H1 (cell line): Measurements from ENCODE around the gene GRIK2. TPM values are rescaled to one million over a fixed set of nuclear protein-coding genes. Genes with fewer than 3 reads are reported as not detected.

Source experiments
- CTCF ChIA-PET: fragments of 300-600 bp; sonication (Branson Sonifier 250); formaldehyde crosslinking; loops from one replicate; lab custom pipeline; 2021; ENCODE audit not compliant: partially characterized antibody; lab: Charles Lee
- POLR2A ChIA-PET: fragments of 300-600 bp; sonication (Branson Sonifier 250); formaldehyde crosslinking; loops from one replicate; lab custom pipeline; 2021; ENCODE audit warnings: inconsistent platforms; ENCODE audit not compliant: partially characterized antibody; lab: Charles Lee
- DNase-seq, 2 experiments: peaks; one replicate each; pipeline versions ENCODE4 v3.0.0 to v3.0.0-alpha.2; 2010 to 2022; ENCODE audit warnings: low spot score in 2 of 2, low read depth in 1 of 2, mixed read lengths in 1 of 2
- FAIRE-seq: peaks from 2 replicates; lab custom pipeline; 2011; peaks lifted over from hg19 to GRCh38; lab: Jason Lieb, UNC
- H2AFZ ChIP-seq: 2 replicates; pipeline ENCODE4 v1.8.1; 2012; ENCODE audit warnings: low read length, inconsistent platforms
- H2AK5ac ChIP-seq: 2 replicates; pipeline ENCODE4 v1.6.1; 2013; ENCODE audit warnings: low read depth, low read length
- H2BK120ac ChIP-seq: replicated peaks from 2 replicates; pipeline ENCODE3; 2013; ENCODE audit warnings: low read depth, low read length, inconsistent platforms
- H2BK12ac ChIP-seq: 2 replicates; pipeline ENCODE4 v1.6.1; 2013; ENCODE audit warnings: low read depth, low read length
- H2BK15ac ChIP-seq: 2 replicates; pipeline ENCODE4 v1.6.1; 2013; ENCODE audit warnings: low read length
- H2BK20ac ChIP-seq: 2 replicates; pipeline ENCODE4 v1.6.1; 2013; ENCODE audit warnings: low read length
- H2BK5ac ChIP-seq: 2 replicates; pipeline ENCODE4 v1.6.1; 2013; ENCODE audit warnings: low read depth, low read length
- H3K14ac ChIP-seq: 2 replicates; pipeline ENCODE4 v1.6.1; 2013; ENCODE audit warnings: inconsistent platforms; ENCODE audit not compliant: insufficient read length
- H3K18ac ChIP-seq: 2 replicates; pipeline ENCODE4 v1.6.1; 2013; ENCODE audit warnings: low read length; ENCODE audit errors: extremely low read depth
- H3K23ac ChIP-seq: 2 replicates; pipeline ENCODE4 v1.6.1; 2013; ENCODE audit warnings: inconsistent platforms; ENCODE audit not compliant: insufficient read length
- H3K23me2 ChIP-seq: 2 replicates; pipeline ENCODE4 v1.6.1; 2013; ENCODE audit warnings: low read depth, low read length
- H3K27ac ChIP-seq: 2 replicates; pipeline ENCODE4 v1.6.1; 2011; ENCODE audit warnings: low read depth, low read length, inconsistent platforms
- H3K27me3 ChIP-seq, 4 experiments: replicated peaks in 1 of 4; 1 replicate in 1 of 4; 2 replicates in 3 of 4; pipeline versions ENCODE4 v1.6.1 to v1.8.1; 2011 to 2013; ENCODE audit warnings: low read length in 3 of 4, mild to moderate bottlenecking in 3 of 4, inconsistent platforms in 2 of 4, mixed read lengths in 2 of 4, moderate library complexity in 1 of 4; ENCODE audit not compliant: control insufficient read depth in 3 of 4, insufficient read depth in 3 of 4; ENCODE audit errors: extremely low read depth in 1 of 4
- H3K36me3 ChIP-seq, 4 experiments: 2 replicates each; pipeline versions ENCODE4 v1.6.1 to v1.8.1; 2011 to 2013; ENCODE audit warnings: mild to moderate bottlenecking in 4 of 4, low read length in 3 of 4, moderate library complexity in 2 of 4, control low read depth in 1 of 4, inconsistent platforms in 1 of 4; ENCODE audit not compliant: insufficient read depth in 4 of 4, control insufficient read depth in 2 of 4
- H3K4ac ChIP-seq: replicated peaks from 2 replicates; pipeline ENCODE3; 2013; ENCODE audit warnings: low read length, low read depth, mixed read lengths, inconsistent platforms; ENCODE audit not compliant: insufficient read length
- H3K4me1 ChIP-seq, 4 experiments: replicated peaks in 1 of 4; 1 replicate in 1 of 4; 2 replicates in 3 of 4; pipeline versions ENCODE4 v1.6.1 to v1.8.1; 2011 to 2013; ENCODE audit warnings: low read length in 3 of 4, inconsistent platforms in 2 of 4, mixed read lengths in 1 of 4; ENCODE audit not compliant: insufficient read depth in 4 of 4, control insufficient read depth in 3 of 4
- H3K4me2 ChIP-seq, 2 experiments: 2 replicates each; pipeline versions ENCODE4 v1.6.1 to v1.8.1; 2011 to 2013; ENCODE audit warnings: low read depth in 2 of 2, low read length in 2 of 2, control low read depth in 1 of 2, inconsistent platforms in 1 of 2, mild to moderate bottlenecking in 1 of 2; ENCODE audit not compliant: insufficient read depth in 1 of 2
- H3K4me3 ChIP-seq, 4 experiments: fragments of 200-600, 300-600 bp in 1 of 4; sonication (generic), shearing (Covaris generic), sonication (Bioruptor Twin) in 1 of 4; 2 replicates each; pipeline versions ENCODE4 v1.5.1 to v1.8.1; 2011 to 2016; ENCODE audit warnings: low read length in 4 of 4, low read depth in 3 of 4, control low read depth in 2 of 4, inconsistent platforms in 2 of 4, mild to moderate bottlenecking in 2 of 4, mixed read lengths in 1 of 4, moderate library complexity in 1 of 4; ENCODE audit not compliant: insufficient read depth in 2 of 4; ENCODE audit errors: extremely low read depth in 1 of 4
- H3K56ac ChIP-seq: replicated peaks from 2 replicates; pipeline ENCODE3; 2013; ENCODE audit warnings: low read depth, mild to moderate bottlenecking, mixed read lengths, low read length, inconsistent platforms; ENCODE audit not compliant: insufficient read length
- H3K79me1 ChIP-seq: 2 replicates; pipeline ENCODE4 v1.6.1; 2013; ENCODE audit warnings: low read depth, low read length, control low read depth
- H3K79me2 ChIP-seq, 2 experiments: 2 replicates each; pipeline versions ENCODE4 v1.6.1 to v1.8.1; 2012 to 2013; ENCODE audit warnings: low read length in 2 of 2, mild to moderate bottlenecking in 2 of 2, inconsistent platforms in 1 of 2; ENCODE audit not compliant: insufficient read depth in 2 of 2, control insufficient read depth in 1 of 2
- H3K9ac ChIP-seq, 4 experiments: replicated peaks in 1 of 4; 1 replicate in 1 of 4; 2 replicates in 3 of 4; pipeline versions ENCODE4 v1.6.1 to v1.8.1; 2011 to 2013; ENCODE audit warnings: low read depth in 3 of 4, low read length in 3 of 4, control low read depth in 2 of 4, mild to moderate bottlenecking in 2 of 4, moderate library complexity in 2 of 4, inconsistent platforms in 1 of 4; ENCODE audit errors: extremely low read depth in 1 of 4
- H3K9me3 ChIP-seq, 2 experiments: 2 replicates each; pipeline versions ENCODE4 v1.6.1 to v1.8.1; 2012 to 2013; ENCODE audit warnings: mild to moderate bottlenecking in 2 of 2, moderate library complexity in 2 of 2, control low read depth in 1 of 2, inconsistent platforms in 1 of 2, low read depth in 1 of 2, low read length in 1 of 2, mixed read lengths in 1 of 2; ENCODE audit not compliant: insufficient read depth in 2 of 2
- H4K20me1 ChIP-seq, 2 experiments: replicated peaks in 1 of 2; 2 replicates each; pipeline versions ENCODE3 to v1.8.1; 2011 to 2013; ENCODE audit warnings: inconsistent platforms in 2 of 2, low read length in 2 of 2, mild to moderate bottlenecking in 1 of 2; ENCODE audit not compliant: insufficient read depth in 2 of 2, control insufficient read depth in 1 of 2
- H4K5ac ChIP-seq: 2 replicates; pipeline ENCODE4 v1.6.1; 2013; ENCODE audit warnings: low read length, low read depth, mixed read lengths, inconsistent platforms; ENCODE audit not compliant: insufficient read length
- H4K8ac ChIP-seq: 2 replicates; pipeline ENCODE4 v1.8.0; 2013; ENCODE audit warnings: mild to moderate bottlenecking, moderate library complexity, low read length, inconsistent platforms; ENCODE audit not compliant: insufficient read depth; ENCODE audit errors: extremely low read depth
- H4K91ac ChIP-seq: replicated peaks from 2 replicates; pipeline ENCODE3; 2013; ENCODE audit warnings: low read length, mixed read lengths, inconsistent platforms; ENCODE audit not compliant: insufficient read length
- GTF2F1 ChIP-seq: IDR thresholded peaks from 2 replicates; pipeline ENCODE4 v1.6.1; 2012; ENCODE audit warnings: low read depth, low read length, improper control_type of control experiment, borderline replicate concordance
- HDAC2 ChIP-seq, 2 experiments: fragments of 300-600 bp in 1 of 2; sonication (generic) in 1 of 2; IDR thresholded peaks; 2 replicates each; pipeline ENCODE4 v1.6.1; 2011 to 2012; ENCODE audit warnings: low read depth in 2 of 2, low read length in 2 of 2, mild to moderate bottlenecking in 2 of 2, moderate library complexity in 2 of 2, borderline replicate concordance in 1 of 2, inconsistent platforms in 1 of 2
- KDM5A ChIP-seq: fragments of 200-600 bp; IDR thresholded peaks from 2 replicates; pipeline ENCODE4 v1.7.1; 2012; ENCODE audit warnings: mild to moderate bottlenecking, low read length, inconsistent platforms, mixed read lengths
- SAP30 ChIP-seq: fragments of 300-600 bp; sonication (generic); IDR thresholded peaks from 2 replicates; pipeline ENCODE4 v1.7.1; 2012; ENCODE audit warnings: low read length, moderate library complexity, mild to moderate bottlenecking, inconsistent platforms; ENCODE audit not compliant: insufficient read depth, insufficient replicate concordance
- SIRT6 ChIP-seq: IDR thresholded peaks from one replicate; pipeline ENCODE4 v1.7.1; 2012; ENCODE audit warnings: low read length, inconsistent platforms
- WGBS, 2 experiments: shearing (Covaris generic) in 1 of 2; methylation state at CpG; one replicate each; pipeline versions ENCODE4 v1.1.6 to v1.1.7; 2013 to 2015; ENCODE audit warnings: low lambda C conversion rate in 2 of 2, mixed read lengths in 2 of 2, inconsistent platforms in 1 of 2, low coverage in 1 of 2, missing lambda C conversion rate in 1 of 2; ENCODE audit not compliant: insufficient replicate concordance in 2 of 2, insufficient coverage in 1 of 2, insufficient read length in 1 of 2; ENCODE audit errors: extremely low coverage in 1 of 2, missing lambda C conversion rate in 1 of 2; 5-methylcytosine and 5-hydroxymethylcytosine counted together
- polyA plus RNA-seq, 7 experiments: library from polyadenylated mRNA; depleted of rRNA in 3 of 7; stranded (reverse) in 5 of 7; unstranded in 2 of 7; fragments of >200 nt in 5 of 7; fragments of 200-250 nt in 2 of 7; gene quantifications; 1 replicate in 5 of 7; 2 replicates in 1 of 7; 4 replicates in 1 of 7; pipeline versions ENCODE4 v1.2.1 to v1.2.3, GENCODE V29; 2011 to 2013; ENCODE audit warnings: missing spikeins in 2 of 7, mixed read lengths in 2 of 7
- total RNA-seq: library from RNA; stranded (reverse); fragmentation: NEBNext Ultra II Directional; extraction: Animal tissue kit (Norgen Biotek cat#: 25700); gene quantifications from 2 replicates; pipeline ENCODE4 v1.2.1, GENCODE V29; 2021
- TF ChIP-seq, protein P1 (sequence below): IDR thresholded peaks from 2 replicates; pipeline ENCODE4 v1.6.1; 2012; ENCODE audit warnings: inconsistent platforms

Gene GRIK2
- total and polyA plus RNA-seq, 2 of the 8 experiments (the other 6 are each of a cell fraction or from before 2014, with no cell fraction given), result 1.8 to 2.2 TPM

DNA sequence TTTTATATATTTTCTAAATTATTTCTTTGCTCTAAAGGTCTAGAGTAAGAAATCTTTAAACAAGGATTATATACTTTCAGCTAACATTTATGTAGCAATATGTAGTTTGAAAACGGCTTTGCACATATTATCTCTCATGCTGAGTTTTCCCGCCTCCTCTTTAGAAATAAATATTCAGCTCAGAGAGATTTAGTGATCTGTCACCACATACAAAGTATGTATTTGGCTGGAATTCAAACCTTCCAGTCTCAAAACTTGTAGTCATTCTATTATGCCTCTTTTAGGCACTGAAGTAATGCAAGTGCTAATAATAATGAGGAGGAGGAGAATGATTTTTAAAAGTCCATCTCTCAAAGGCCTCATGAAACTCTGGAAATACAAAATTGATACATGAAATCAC, 525.0 kb downstream of the GRIK2 start:
- Histone ChIP-seq H3K79me2 (no peaks in the 10 kb centered on the region), H3K23me2 (no peaks in the 10 kb centered on the region), H2BK12ac (no peak overlapping the region), H2BK5ac (no peak overlapping the region), H3K4me1 (no peaks in the 10 kb centered on the region), H4K8ac (no peak overlapping the region), H2AFZ (no peak overlapping the region), H4K20me1 (no peaks in the 10 kb centered on the region), H3K23ac (no peak overlapping the region), H3K4ac (no peak overlapping the region), H2BK20ac (no peak overlapping the region), H3K36me3 (no peaks in the 10 kb centered on the region), H3K27me3 (no peaks in the 10 kb centered on the region), H3K79me1 (no peaks in the 10 kb centered on the region), H3K56ac (no peak overlapping the region), H3K9ac (no peak overlapping the region), H3K4me3 (no peak overlapping the region), H3K9me3 (no peaks in the 10 kb centered on the region), H2BK15ac (no peak overlapping the region), H2AK5ac (no peak overlapping the region), H3K27ac (no peak overlapping the region), H3K18ac (no peak overlapping the region), H4K5ac (no peak overlapping the region), H3K14ac (no peak overlapping the region), H2BK120ac (no peak overlapping the region), H4K91ac (no peak overlapping the region), H3K4me2 (no peak overlapping the region)
- TF ChIP-seq, protein P1, sequence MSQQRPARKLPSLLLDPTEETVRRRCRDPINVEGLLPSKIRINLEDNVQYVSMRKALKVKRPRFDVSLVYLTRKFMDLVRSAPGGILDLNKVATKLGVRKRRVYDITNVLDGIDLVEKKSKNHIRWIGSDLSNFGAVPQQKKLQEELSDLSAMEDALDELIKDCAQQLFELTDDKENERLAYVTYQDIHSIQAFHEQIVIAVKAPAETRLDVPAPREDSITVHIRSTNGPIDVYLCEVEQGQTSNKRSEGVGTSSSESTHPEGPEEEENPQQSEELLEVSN, result no peak
- TF ChIP-seq HDAC2 (IDR thresholded peaks at IDR 0.05; ENCODE audit: borderline replicate concordance in 1 of 2, low read depth in 2 of 2, low read length in 2 of 2) (no peak), GTF2F1 (no peak), SAP30 (no peak), KDM5A (no peak), SIRT6 (no peak)
- CTCF ChIA-PET, result no interaction called here
- FAIRE-seq (no peak), DNase-seq (no peak)
- POLR2A ChIA-PET, result interaction anchor here (0.6 kb wide), 1 partner anchor 186 kb away, joined by 3 read pairs; no protein-coding TSS in a partner anchor
- WGBS, 2 experiments, result 85% methylated on average over 2 of the region's 2 CpGs; no CpG with 5 or more reads in 1 of the 2 experiments
